ENCODE results near the gene TBC1D22A.

- TF ChIP-seq CTCF (IDR thresholded peaks at IDR 0.05) (no peak), POLR2A (IDR thresholded peaks at IDR 0.05) (no peak), POLR2AphosphoS5 (IDR thresholded peaks at IDR 0.05) (no peak), EP300 (IDR thresholded peaks at IDR 0.05) (no peak)
Measured at GRCh38 chr22:47128216-47128615, 365.8 kb downstream of the TBC1D22A start.

Measured in gastroesophageal sphincter (tissue), 3 donors.